Muscle layer of colon (tissue), 2 donors: Measurements from ENCODE around the gene PCDHGB5.
A peak's percentile ranks its signal among the peaks of the same experiment; 100 is the strongest.
"Not testable (repeated sequence)": the region's sequence is repeated elsewhere in the genome, so short reads cannot be mapped to it uniquely, and the experiment has no call there.

Experiments used
- H3K27ac ChIP-seq: one replicate; pipeline ENCODE4 v1.7.0; 2013; ENCODE audit warnings: low read depth, mild to moderate bottlenecking, low read length, moderate library complexity
- H3K27me3 ChIP-seq, 2 donors: one replicate each; pipeline ENCODE4 v1.7.0; 2013; ENCODE audit warnings: low read length in 2 of 2, mild to moderate bottlenecking in 2 of 2; ENCODE audit not compliant: insufficient read depth in 2 of 2, control insufficient read depth in 1 of 2
- H3K36me3 ChIP-seq: one replicate; pipeline ENCODE4 v1.7.0; 2013; ENCODE audit warnings: mild to moderate bottlenecking, low read length; ENCODE audit not compliant: insufficient read depth
- H3K4me1 ChIP-seq: one replicate; pipeline ENCODE4 v1.7.0; 2013; ENCODE audit warnings: mild to moderate bottlenecking, low read length; ENCODE audit not compliant: insufficient read depth
- H3K4me3 ChIP-seq, 2 donors: one replicate each; pipeline ENCODE4 v1.7.0; 2013; ENCODE audit warnings: low read length in 2 of 2, low read depth in 1 of 2, mild to moderate bottlenecking in 1 of 2, moderate library complexity in 1 of 2
- H3K9ac ChIP-seq: one replicate; pipeline ENCODE4 v1.7.0; 2013; ENCODE audit warnings: low read length
- H3K9me3 ChIP-seq: one replicate; pipeline ENCODE4 v1.7.0; 2013; ENCODE audit warnings: mild to moderate bottlenecking, low read length
- donor health status: abdominal sarcoma.
- donor health status: Adenocarcinoma of cecum.

PCDHGB5 gene

GRCh38 chr5:141419074-141419880 is 21.5 kb downstream of the PCDHGB5 start:
- Histone ChIP-seq H3K27me3 (no peaks in the 10 kb centered on the region), H3K9me3 (peaks cover 69% of the 10 kb centered on the region), H3K36me3 (no peaks in the 10 kb centered on the region), H3K4me3 (peak overlapping the region in 1 of 2 donors; percentile 39), H3K4me1 (no peaks in the 10 kb centered on the region), H3K27ac (no peak overlapping the region), H3K9ac (no peak overlapping the region)

GRCh38 chr5:141420855-141421488 is 23.2 kb downstream of the PCDHGB5 start, which contains the start of gene PCDHGA11:
TSS of gene PCDHGA11 (plus strand) at chr5:141421051. CDS start at chr5:141421228, 177 bp downstream.
- H3K4me3 ChIP-seq: peak within 1 kb of the TSS in 1 of 2 donors; percentile 51
- H3K9me3 ChIP-seq: peaks cover 73% of the 10 kb centered on the region
- no peaks in the 10 kb centered on the region for H3K4me1 ChIP-seq
- no peaks in the 10 kb centered on the region for H3K36me3 ChIP-seq
- H3K27me3 ChIP-seq: no peaks in the 10 kb centered on the region
- H3K9ac ChIP-seq: no peak within 1 kb of the TSS
- H3K27ac ChIP-seq: no peak within 1 kb of the TSS

GRCh38 chr5:141421489-141421855 is 23.7 kb downstream of the PCDHGB5 start:
- Histone ChIP-seq H3K9ac (no peak overlapping the region), H3K36me3 (no peaks in the 10 kb centered on the region), H3K4me1 (no peaks in the 10 kb centered on the region), H3K27me3 (no peaks in the 10 kb centered on the region), H3K27ac (no peak overlapping the region), H3K4me3 (peak overlapping the region in 1 of 2 donors; percentile 51), H3K9me3 (peaks cover 74% of the 10 kb centered on the region)

- no peak overlapping the region for H3K9ac ChIP-seq
- no peaks in the 10 kb centered on the region for H3K27me3 ChIP-seq
- H3K36me3 ChIP-seq: no peaks in the 10 kb centered on the region
- H3K27ac ChIP-seq: no peak overlapping the region
- peaks cover 81% of the 10 kb centered on the region for H3K9me3 ChIP-seq
- peak overlapping the region; percentile 14 to 28 for H3K4me3 ChIP-seq
- no peaks in the 10 kb centered on the region for H3K4me1 ChIP-seq
These were observed 25.1 kb downstream of the PCDHGB5 start for GRCh38 chr5:141422742-141423291.

GRCh38 chr5:141427783-141428426 is 30.2 kb downstream of the PCDHGB5 start:
- Histone ChIP-seq H3K9ac (no peak overlapping the region), H3K36me3 (no peaks in the 10 kb centered on the region), H3K27me3 (no peaks in the 10 kb centered on the region), H3K4me3 (peak overlapping the region; percentile 3 to 32), H3K9me3 (peaks cover 65% of the 10 kb centered on the region), H3K4me1 (no peaks in the 10 kb centered on the region), H3K27ac (no peak overlapping the region)

GRCh38 chr5:141430332-141431113 is 32.8 kb downstream of the PCDHGB5 start, which contains the start of gene PCDHGA12:
TSS of gene PCDHGA12 (plus strand) at chr5:141430507. CDS start at chr5:141430760, 253 bp downstream.
- no peak within 1 kb of the TSS for H3K27ac ChIP-seq
- peak within 1 kb of the TSS in 1 of 2 donors; percentile 51 for H3K4me3 ChIP-seq
- no peak within 1 kb of the TSS for H3K9ac ChIP-seq
- H3K9me3 ChIP-seq: peaks cover 68% of the 10 kb centered on the region
- no peaks in the 10 kb centered on the region for H3K27me3 ChIP-seq
- no peaks in the 10 kb centered on the region for H3K4me1 ChIP-seq
- no peaks in the 10 kb centered on the region for H3K36me3 ChIP-seq

GRCh38 chr5:141431286-141431685 is 33.5 kb downstream of the PCDHGB5 start:
- Histone ChIP-seq H3K9ac (no peak overlapping the region), H3K36me3 (no peaks in the 10 kb centered on the region), H3K27ac (no peak overlapping the region), H3K27me3 (no peaks in the 10 kb centered on the region), H3K4me1 (no peaks in the 10 kb centered on the region), H3K9me3 (peaks cover 63% of the 10 kb centered on the region), H3K4me3 (peak overlapping the region in 1 of 2 donors; percentile 51)

- H3K9me3 ChIP-seq: peaks cover 57% of the 10 kb centered on the region
- not testable (repeated sequence) for H3K27me3 ChIP-seq, H3K36me3 ChIP-seq, H3K9ac ChIP-seq, H3K27ac ChIP-seq, H3K4me1 ChIP-seq
- peak overlapping the region in 1 of 2 donors; percentile 51 for H3K4me3 ChIP-seq
These were observed 34.6 kb downstream of the PCDHGB5 start for GRCh38 chr5:141432308-141432707.

GRCh38 chr5:141432726-141433125 is 35.0 kb downstream of the PCDHGB5 start:
- Histone ChIP-seq H3K4me3 (peak overlapping the region in 1 of 2 donors; percentile 14), H3K9me3 (peaks cover 52% of the 10 kb centered on the region)
- not testable (repeated sequence) for H3K27me3 ChIP-seq, H3K4me1 ChIP-seq, H3K27ac ChIP-seq, H3K36me3 ChIP-seq, H3K9ac ChIP-seq

GRCh38 chr5:141434006-141434405 is 36.3 kb downstream of the PCDHGB5 start:
- Histone ChIP-seq H3K4me1 (no peaks in the 10 kb centered on the region), H3K9ac (no peak overlapping the region), H3K36me3 (no peaks in the 10 kb centered on the region), H3K4me3 (no peak overlapping the region), H3K27ac (no peak overlapping the region), H3K27me3 (no peaks in the 10 kb centered on the region), H3K9me3 (peaks cover 47% of the 10 kb centered on the region)
